GM19023 (cell line): ENCODE data around the gene DPEP2.
"Not testable (repeated sequence)": the region's sequence is repeated elsewhere in the genome, so short reads cannot be mapped to it uniquely, and the experiment has no call there.

Source experiments
- ATAC-seq: cut with Tn5 transposase; IDR thresholded peaks from one replicate; pipeline ENCODE4 v1.9.1; 2021; ENCODE audit warnings: mild to moderate bottlenecking, moderate library complexity; ENCODE audit not compliant: unreplicated experiment

DPEP2 gene

DNA sequence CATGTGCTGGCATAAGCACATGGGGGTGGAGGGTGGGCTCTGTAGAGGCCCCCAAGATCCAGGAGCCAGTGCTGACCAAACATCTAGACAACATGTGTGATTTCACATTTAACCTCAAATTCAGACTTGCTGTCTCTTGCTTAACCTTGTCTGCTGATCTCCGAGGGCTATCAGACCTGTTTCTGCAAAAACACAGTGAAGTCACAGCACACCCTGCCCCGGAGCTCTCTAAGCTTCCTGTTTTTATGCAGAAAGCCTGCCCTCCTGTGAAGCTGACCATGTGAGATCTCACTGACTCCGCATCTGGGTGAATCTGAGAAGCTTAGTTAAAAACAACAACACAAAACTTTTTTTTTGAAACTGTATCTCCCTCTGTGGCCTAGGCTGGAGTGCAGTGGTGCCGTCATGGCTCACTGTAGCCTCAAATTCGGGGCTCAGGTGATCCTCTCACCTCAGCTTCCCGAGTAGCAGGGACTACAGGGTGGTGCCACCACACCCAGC is 6.6 kb upstream of the DPEP2 start:
- ATAC-seq, result no peak

DNA sequence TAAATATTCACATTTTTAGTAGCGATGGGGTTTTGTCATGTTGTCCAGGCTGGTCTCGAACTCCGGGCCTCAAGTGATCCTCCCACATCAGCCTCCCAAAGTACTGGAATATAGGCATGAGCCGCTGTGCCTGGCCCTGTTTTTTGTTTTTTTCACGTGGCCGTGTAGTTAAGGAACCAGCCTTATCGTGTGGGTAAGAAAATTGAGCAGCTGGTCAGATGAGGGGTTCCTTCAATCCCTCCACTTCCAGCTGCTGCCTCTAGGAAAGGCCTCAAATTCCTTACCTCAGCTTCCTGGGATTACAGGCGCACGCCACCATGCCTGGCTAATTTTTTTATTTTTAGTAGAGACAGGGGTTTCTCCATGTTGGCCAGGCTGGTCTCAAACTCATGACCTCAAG is 5.9 kb upstream of the DPEP2 start:
- no peak for ATAC-seq

DNA sequence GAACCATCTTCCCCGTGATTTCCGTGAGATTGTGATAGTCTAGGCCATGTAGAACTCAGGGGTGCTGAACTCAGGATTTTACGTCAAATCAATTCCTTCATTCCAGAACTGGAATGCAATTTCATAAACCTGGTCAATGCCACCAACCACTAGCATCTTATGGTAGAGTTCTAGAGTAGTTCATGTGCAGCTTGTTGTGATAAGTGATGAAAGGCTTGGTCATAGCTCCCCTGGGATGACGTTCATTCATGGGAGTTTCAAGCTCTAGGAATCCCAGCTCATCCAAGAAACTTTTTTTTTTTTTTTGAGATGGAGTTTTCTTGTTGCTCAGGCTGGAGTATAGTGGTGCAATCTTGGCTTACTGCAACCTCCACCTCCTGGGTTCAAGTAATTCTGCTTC is 3.7 kb upstream of the DPEP2 start:
- ATAC-seq, result no peak

DNA sequence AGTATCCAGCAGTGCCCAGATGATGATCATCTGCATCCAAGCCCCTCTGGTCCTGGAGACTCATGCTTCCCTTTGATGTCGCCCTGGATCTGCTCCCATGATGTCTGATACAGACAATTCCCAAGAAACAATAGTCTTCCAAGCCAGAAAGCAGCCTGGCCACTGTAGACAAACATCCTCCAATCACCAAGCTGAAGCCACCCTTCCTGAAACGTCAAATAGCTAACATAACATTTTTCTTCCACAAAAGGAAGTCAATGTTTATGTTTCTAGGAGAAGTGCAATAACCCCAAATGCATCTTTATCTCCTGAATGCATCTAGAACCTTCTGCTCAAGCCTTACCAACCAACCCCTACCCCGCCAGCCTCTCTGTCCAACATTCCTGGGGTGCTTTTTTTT is 1.2 kb upstream of the DPEP2 start:
- no peak for ATAC-seq

DNA sequence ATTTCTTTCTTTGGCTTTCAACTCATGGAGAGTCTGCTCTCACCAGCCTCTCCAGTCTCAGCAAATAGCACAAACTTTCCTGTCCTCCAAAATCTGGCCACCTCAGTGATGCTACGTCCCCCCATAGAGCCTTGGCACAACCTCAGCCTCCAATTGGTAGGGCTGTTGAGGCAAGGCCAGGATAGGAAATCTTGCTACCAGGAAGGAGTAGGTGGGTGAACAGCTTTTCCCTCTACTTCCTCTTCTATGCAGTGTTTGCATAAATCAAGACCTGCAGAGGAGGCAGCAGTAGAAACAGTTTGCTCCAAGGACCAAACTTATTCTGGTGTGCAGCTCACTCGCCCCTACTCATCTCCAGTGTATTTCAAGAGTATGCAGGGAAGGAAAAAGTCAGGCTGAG is 701 bp upstream of the DPEP2 start:
- ATAC-seq, result no peak

DNA sequence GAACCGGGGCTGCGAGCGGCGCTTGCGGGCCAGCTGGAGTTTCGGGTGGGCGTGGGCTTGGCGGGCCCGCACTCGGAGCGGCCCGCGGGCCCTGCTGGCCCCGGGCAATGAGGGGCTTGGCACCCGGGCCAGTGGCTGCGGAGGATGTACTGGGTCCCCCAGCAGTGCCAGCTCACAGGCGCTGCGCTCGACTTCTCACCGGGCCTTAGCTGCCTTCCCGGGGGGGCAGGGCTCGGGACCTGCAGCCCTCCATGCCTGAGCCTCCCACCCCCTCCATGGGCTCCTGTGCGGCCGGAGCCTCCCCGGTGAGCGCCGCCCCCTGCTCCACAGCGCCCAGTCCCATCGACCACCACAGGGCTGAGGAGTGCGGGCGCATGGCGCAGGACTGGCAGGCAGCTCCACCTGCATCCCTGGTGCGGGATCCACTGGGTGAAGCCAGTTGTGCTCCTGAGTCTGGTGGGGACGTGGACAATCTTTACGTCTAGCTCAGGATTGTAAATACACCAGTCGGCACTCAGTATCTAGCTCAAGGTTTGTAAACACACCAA is 979 bp downstream of the DPEP2 start:
- not testable (repeated sequence) for ATAC-seq

DNA sequence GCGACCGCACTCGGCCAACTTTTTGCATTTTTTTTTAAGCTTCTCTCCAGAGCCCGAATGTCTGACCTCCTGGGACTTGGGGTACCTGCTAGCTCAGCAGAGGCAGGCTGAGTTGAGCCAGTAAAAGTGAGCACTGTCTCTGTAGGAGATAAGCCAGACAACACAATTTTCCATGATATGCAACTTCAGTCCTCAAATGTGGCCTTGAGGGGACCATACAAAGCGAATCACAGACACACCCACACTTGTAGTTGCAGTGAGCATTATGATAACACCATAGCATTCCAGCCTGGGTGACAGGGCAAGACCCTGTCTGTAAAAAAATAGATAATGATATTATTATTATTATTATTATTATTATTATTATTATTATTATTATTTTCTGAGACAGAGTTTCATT is 2.6 kb downstream of the DPEP2 start:
- ATAC-seq, result no peak

DNA sequence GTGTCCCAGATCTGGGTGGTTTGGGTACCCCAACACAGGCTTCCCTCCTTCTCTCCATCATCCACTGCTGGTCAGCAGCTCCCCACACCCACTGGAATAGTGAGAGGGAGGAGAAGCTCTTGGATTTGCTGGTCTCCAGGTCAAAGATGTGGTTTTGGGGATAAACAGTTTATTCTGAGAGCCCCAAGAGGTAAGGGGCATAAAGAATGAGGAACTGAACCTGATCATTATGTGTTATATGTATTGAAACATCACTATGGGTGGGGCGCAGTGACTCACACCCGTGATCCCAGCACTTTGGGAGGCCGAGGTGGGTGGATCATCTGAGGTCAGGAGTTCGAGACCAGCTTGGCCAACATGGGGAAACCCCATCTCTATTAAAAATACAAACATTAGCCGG is 3.9 kb downstream of the DPEP2 start:
- no peak for ATAC-seq

DNA sequence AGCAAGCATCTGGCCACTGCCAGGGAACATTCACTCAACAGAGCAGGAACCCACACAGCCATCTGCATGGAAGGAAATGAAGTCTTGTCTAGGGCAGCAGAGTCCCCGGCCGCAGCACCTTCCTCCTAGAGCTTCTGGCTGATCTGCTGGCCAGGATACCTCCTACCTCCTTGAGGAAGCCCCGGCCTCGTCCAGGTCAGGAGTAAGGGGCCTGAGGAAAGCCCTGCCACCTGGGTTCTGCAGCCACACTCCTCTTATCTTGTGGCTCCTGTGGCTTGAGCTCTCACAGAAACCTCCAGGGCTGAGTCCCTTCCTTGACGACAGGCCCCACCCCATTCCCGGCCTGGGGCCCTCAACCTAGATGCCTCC is 5.3 kb downstream of the DPEP2 start:
- not testable (repeated sequence) for ATAC-seq

DNA sequence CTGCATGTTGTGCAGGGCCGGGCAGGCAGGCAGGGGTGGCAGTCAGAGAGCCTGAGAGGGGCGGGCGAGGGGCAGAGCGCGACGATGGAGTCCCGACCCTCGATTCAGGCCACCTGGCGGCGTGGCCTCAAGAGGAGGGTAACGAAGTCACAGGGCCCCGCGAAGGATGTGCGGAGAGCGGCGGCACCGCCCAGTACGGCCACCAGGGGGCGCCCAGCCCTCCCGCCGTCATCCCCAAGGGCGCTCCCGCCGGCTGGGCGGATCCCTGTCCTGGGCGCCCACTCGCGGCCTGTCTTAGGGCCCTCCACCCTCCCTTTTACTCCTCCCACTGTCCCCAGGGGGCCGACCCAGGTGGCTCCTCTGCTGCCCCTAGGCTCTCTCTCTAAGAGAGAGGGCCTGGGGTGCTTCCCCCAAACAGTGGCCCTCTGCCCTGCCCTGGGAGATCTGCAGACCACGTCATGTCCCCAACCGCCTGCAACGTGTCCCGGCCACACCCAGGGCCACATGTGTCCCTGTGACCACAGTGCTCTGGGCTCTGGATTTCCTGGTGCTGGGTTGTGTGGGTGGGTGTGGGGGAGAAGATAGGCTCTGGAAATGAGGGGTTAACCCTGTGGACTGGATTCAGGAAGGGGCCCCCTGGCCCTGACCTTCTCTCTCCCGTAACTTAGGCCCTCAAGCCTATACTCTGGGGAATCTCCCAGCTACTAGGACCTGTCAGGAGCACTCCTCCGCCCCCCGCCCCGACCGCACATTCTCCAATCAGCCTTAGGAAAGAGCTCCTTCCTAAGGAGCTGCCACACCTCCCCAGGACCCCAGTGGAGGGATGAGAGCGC is 5.9 kb downstream of the DPEP2 start:
- peak; percentile 83 for ATAC-seq

DNA sequence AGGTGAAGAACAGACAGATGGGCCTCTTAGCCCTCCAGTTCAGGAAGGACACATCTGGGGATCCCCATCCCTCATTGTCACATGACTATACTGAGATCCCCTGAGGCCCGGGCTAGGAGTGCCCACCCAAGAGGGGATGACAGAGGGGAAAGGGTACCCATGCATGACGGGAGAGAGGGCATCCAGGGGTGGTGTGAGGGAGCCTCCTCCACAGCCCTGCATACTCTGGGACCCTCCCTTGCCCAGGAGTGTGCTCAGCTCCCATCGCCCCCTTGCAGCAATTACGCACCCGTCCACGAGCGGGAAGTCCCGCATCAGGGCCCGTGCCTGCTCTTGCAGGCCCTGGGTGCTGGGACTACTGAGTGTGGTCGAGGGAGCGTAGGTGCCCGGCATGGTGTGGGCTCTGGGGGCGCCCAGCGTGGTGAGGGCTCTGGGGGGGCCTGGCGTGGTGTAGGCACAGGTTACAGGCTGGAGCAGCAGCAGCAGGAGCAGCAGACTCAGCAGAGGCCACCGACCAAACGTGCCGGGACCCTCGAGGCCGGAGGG is 6.5 kb downstream of the DPEP2 start:
- ATAC-seq, result no peak

DNA sequence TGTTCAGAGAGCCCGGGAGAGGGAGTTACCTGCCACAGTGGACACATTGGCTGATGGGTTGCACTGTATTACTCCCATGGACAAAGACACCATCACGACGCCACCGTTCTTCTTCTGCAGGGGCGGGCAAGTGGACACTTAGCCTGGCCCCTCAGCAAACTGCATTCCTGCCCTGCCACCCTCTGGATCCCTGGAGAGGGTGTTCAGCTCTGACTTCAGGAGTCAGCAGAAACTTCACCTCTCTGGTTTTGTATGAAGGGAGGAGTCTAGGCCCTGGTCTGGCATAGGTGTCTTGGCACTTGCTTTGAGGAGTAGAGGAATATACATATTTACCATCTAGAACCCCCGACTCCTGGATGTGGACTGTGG is 9.3 kb downstream of the DPEP2 start:
- ATAC-seq, result no peak

DNA sequence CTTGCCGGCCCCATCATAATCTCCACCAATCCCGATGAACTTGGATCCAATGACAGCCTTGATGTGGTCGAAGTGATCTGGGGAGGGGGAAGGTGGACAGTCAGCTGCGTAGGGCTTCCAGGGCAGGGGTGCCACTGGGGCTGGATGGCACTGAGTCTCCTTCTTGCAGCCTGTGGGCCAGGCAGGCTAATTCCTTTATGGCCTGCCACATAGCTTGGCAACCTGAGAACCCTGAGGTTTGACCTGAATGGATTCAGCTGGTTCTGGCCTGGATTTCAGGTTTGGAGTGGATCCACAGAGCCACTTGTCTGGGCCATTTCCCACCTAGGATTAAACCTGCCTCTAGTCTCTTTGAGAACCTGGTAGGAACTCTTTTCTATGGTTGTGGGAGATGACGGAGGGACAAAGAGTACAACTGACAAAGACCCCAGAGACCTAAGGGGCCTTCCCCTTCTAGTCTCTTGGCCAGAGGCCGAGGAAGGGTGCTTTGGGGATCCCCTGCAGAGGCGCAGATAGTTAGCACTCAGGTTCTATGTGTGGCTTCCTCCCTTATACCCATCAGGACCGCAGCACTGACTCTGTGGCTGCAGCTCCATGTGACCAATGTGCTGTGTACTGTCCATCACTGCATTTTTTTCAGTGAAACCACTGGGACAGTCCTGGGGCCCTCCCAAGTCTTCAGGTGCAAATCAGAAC is 9.8 kb downstream of the DPEP2 start:
- no peak for ATAC-seq

DNA sequence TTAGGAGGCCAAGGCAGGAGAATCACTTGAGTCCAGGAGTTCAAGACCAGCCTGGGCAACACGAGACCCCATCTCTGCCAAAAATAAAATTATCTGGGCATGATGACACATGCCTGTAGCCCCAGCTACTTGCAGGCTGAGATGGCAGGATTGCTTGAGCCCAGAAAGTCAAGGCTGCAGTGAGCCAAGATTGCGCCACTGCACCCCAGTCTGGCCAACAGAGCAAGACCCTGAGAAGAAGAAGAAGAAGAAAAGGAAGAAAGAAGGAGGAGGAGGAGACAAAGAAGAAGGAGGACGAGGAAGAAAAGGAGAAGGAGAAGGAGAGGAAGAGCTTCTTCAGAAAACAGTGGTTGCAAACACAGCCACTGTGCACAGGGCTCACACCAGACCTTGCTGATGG is 10.6 kb downstream of the DPEP2 start:
- no peak for ATAC-seq

DNA sequence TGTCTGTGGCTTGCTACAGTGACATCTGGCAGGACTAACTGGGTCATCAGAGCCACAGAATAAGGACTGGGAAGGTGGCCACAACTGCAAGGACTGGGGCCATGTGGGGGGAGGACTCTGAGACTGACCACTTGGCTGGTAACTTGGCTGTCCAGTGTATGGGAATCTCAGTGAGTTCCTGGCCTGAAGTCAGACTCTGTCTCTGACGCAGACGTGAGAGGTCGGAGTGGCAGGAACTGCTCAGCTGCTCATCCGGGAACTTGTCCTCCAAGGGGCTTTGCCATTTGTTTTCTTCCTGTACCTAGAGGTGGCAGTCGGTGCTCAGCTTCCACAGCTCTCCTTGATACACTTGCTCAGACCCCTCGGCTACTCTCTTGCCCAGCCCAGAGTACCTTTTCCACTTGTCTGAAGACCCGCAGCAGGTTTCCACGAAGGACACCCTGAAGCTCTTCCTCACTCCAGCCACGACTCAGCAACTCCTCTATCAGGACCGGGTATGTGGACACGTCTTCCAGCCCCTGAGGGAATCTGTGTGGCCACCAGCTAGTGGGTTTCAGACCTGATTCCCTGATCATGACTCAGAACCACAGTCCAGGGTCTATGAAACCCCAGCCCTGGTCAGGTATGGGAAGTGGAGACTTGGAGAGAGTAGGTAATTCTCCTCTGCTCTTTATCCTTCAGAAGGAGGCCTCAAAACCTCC is 11.7 kb downstream of the DPEP2 start:
- no peak for ATAC-seq

DNA sequence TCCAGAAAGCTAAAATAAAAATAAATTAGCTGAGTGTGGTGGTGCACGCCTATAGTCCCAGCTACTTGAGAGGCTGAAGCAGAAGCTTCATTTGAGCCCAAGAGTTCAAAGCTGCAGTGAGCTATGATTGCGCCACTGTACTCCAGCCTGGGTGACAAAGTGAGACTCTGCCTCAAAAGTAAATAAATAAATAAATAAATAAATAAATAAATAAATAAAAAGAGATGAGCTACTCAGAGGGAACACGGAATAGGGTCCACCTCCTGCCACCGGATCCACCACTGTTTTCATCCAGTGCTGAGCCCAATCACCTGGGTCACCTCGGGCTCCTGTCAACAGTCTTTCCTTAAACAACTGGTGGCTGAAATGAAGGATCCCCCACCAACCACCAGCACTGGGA is 12.3 kb downstream of the DPEP2 start:
- no peak for ATAC-seq

DNA sequence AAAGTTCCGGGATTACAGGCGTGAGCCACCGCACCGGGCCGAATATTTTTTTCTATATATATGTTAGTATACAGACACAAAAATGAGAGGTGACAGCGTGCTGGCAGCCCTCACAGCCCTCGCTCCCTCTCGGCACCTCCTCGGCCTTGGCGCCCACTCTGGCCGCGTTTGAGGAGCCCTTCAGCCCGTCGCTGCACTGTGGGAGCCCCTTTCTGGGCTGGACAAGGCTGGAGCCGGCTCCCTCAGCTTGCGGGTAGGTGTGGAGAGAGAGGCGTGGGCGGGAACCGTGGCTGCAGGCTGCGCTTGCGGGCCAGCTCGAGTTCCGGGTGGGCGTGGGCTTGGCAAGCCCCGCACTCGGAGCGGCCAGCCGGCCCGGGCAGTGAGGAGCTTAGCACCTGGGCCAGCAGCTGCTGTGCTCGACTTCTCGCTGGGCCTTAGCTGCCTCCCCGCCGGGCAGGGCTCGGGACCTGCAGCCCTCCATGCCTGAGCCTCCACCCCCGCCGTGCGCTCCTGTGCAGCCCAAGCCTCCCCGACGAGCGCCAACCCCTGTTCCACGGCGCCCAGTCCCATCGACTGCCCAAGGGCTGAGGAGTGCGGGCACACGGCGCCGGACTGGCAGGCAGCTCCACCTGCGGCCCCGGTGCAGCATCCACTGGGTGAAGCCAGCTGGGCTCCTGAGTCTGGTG is 17.1 kb downstream of the DPEP2 start:
- no peak for ATAC-seq

DNA sequence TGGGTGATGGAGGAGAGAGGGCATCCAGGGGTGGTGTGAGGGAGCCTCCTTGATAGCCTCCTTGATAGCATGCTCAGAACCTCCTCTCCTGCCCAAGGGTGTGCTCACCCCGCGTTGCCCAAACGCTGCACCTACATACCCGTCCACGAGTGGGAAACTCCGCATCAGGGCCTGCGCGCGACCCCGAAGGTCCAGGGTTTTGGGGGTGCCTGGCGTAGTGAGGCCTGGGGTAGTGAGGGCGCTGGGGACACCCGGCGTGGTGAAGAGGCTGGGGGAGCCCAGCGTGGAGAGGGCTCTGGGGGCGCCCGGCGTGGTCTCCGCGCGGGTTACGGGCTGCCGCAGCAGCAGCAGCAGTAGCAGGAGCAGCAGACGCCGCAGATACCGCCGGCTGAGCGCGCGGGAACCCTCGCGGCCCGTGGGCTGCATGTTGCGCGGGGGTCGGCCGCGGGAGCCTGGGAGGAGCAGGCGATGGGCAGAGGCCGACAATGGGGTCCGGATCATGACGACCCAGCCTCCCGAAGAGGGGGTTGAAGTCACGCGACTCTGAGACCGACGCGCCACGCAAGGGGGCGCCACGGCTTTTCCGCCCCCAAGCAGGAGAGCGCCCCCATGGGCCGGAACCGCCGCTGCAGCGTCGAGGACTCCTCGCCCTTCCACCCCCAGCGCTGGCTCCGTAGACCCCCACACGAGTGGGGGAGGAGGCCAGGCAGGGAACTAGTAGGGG is 19.2 kb downstream of the DPEP2 start, which contains the start of gene DPEP3:
Gene DPEP3 (minus strand): TSS at position 545 of the 724 bp plus-strand sequence. CDS start 119 bp downstream, at position 426.
- ATAC-seq, result no peak

DNA sequence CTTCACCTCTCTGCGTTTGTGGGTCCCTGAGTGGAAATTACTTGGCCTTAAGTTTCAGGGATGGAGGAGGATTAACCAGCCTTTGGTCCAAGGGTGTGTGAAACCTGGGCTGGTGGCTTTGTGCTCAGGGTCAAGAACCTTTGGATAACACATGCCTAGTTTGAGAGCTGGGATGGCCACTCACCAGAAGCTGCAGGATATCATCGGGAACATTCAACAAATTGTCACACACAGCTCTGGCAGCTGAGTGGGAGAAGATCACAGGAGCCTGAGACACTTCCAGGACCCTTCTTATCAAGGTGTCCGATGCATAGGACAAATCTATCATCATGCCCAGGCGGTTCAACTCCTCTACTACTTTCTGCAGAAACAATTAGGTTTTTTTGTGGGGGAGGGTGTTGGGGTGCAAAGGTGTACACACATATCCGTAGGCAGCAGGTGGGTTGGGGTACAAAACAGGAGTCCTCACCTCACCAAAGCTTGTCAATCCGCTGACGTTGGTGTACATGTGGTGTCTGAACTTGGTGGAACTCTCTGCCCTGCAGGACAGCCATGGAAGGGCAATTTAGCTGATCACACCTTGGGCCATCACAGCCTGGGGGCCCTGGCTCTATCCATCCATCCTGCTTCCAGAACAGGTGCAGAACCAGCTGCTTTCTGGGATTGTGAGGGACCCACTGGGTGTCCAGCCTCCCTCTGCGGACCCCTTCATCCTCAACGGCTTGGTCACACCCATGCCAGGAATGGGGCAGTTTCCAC is 21.6 kb downstream of the DPEP2 start:
- no peak for ATAC-seq
